CD4-positive, alpha-beta T cell treated with Interleukin-21 for 1 hour (primary cell): ENCODE measurements around the gene PTPRN2.

ENCODE experiments used
- DNase-seq: peaks from one replicate; pipeline ENCODE4 v3.0.0-alpha.2; 2020

Gene PTPRN2

DNA sequence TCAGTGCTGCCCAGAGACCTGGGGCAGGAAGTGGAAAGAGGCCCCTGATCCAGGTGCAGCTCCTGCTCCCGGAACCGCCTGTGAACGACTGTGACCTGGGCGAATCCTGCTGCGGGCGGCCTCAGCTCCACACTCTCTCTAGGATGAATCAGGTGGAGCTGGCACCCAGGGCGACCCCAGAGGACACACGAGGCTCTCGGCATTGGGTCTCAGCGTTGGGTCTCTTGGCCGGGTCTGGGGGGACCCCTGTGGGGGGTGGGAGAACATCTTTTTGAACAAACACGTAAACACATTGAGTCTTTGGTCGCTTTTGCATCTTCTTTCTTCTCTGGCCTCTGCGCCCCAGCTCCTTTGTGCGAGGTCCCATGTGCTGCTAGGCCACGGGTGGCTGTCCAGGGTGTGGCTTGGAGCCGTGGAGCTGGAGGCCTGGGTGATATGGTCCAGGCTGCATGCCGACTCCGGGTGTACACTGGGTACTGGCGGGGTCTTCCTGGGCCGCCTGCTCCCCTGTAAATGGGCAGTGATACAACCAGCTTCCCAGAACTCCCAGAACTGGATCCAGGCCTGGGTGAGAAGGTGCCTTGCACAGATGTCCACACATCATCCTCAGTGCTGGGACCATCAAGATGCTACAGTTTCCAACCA lies 815.0 kb downstream of the PTPRN2 start:
- DNase-seq, result no peak

DNA sequence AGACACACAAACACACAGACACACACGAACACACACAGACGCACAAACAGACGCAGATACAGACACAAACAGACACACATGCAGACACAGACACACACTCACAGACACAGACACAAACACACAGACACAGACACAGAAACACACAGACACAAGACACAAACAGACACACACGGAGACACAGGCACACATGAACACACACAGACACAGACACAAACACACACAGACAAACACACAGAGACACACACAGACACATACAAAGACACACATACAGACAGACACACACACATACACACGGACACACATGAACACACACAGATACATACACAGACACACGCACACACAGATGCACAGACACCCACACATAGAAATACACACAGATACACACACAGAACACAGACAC lies 815.9 kb downstream of the PTPRN2 start:
- DNase-seq, result no peak

DNA sequence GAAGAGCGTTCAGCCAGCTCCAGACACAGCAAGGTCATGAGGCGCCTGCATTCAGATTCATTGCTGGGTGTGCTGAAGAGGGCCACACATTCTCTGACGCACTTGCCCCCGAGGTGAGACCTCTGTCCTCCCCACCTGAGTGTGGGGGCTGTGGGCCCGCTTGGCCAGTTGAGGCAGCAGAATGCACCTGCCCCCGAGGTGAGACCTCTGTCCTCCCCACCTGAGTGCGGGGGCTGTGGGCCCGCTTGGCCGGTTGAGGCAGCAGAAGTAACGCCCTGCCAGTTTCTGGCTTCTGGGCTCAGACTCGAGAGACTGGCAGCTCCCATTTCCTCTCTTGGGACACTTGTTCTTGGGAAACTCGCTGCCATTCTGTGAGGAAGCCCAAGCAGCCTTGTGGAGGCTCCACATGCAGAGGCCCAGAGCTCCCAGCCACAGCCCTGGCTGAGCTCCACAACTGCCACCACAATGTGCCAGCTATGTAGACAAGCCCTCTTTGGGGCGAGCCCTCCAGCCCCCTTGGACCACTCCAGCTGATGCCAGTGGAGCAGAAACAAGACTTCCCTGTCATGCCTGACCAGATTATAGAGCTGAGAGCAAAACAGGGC lies 816.8 kb downstream of the PTPRN2 start:
- DNase-seq, result no peak

DNA sequence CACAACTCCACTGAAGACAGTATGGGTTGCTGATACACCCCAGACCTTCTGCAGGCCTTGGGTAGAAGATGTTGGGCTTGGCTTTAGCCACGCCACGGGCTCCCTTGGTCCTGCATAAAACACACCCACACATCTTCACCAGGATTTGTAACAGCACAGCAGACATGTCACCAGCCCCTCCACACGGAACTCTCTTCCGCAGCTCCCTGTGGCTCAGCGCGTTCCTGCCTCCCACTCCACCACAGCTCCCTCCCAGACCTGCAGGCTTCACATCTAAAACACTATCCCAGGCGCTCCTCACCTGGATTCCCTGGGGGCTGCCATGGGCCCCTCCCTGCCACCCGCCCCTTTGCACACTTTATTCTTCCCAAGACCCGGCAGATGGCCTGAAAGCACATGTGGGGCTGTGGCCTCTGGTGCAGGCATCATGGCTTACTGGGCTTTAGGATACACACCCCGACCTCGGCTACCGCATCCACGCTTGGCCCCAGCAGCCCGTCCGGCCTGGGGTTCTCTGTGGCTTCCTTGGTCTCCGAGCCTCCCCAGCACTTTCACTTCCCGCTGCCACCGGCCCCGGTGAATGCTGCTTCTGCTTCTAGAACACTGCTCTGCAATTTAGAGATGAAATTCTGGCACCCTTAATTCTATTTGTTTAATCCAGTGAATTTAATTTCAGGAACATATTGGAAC lies 818.0 kb downstream of the PTPRN2 start:
- no peak for DNase-seq

DNA sequence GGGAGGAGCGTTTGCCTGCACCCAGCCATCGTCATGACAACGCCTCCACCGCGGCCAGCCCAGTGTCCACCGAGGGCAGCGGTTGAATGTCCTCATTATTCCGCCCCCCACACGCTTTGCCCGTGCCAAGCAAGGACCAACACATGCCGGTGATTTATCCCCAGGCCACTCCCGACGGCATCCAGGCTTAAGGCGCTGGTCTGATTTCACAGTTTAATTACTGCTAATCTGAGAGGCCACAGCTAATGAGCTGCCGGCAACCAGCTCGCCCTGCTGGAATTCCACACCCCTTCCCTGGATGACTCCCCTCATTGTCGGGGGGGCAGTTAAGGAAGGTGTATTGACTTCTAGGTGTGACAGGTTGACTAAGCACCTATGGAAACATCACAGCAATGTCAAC lies 818.5 kb downstream of the PTPRN2 start:
- DNase-seq, result no peak

DNA sequence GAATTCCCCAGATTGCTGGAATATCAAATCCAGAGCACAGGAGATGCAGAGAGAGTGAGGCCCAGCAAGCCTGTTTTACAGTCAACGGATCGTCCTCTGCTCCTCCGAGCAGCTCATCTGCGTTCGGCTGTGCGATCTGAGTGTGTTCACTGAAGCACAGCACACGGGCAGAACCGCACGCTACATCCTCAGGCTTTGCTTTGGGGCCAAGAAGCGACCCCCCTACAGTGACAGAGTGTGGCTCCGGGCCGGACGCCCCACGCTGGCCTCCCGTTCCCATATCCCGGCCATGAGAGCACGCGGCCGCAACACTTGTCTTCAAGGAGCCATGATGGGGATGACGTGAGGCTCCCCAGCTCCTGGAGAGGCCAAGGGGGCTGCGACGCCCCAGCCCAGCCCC lies 819.4 kb downstream of the PTPRN2 start:
- no peak for DNase-seq

DNA sequence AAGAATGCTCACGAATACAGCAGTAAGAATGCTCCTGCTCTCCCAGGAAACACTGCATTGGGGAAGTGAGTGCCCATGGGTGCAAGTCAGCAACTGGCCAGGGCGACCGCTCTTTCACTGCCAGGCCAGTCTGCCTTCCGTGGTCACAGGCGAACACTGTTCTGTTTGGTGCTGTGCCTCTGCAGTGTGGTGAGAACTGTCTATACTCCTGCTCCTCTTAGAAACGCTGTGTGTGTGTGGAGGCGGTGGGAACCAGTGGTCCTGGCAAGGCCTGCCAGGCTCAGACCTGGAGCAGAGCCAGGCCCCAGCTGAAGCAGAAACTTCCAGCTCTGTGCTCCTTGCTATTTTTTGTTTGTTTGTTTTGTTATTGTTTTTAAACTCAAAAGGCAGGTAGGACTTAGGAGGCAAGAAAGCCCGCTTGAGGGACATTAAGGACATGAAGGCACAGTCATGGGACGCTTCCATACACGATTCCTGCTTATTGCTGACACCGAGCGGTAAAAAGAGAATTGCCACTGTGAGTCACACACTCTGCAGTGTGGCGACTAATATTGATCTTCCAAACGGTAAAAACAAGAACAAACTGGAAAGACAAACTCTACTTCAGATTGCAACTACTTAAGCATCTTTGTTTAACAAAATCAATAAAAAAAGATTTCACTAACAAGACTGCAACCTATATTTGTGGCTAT lies 820.0 kb downstream of the PTPRN2 start:
- DNase-seq, result no peak

DNA sequence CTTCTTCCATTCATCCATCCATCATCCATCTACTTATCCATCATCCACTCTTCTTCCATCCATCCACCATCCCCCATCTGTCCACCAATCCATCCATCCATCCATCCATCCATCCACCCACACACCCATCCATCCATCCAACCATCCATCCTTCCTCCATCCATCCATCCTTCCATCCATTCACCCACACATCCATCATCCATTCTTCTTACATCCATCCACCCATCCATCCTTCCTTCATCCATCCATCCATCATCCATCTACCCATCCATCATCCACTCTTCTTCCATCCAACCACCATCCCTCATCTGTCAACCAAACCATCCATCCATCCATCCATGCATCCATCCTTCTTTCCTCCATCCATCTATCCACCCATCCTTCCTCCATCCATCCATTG lies 821.5 kb downstream of the PTPRN2 start:
- no peak for DNase-seq

DNA sequence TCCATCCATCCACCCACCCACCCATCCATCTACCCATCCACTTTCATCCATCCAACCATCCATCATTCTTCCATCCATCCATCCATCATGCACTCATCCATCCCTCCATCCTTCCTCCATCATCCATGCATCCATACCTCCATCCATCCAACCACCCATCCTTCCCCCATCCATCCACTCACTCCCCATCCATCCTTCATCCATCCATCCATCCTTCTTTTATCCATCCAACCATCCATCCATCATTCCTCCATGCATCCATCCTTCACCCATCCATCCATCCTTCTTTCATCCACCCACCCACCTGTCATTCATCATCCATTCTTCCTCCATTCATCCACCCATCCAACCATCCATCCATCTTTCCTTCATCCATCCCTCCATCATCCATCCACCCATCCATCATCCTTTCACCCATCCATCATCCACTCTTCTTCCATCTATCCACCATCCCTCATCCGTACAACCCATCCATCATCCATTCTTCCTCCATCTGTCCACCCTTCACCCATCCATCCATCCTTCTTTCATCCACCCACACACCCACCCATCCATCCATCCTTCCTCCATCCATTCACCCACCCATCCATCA lies 822.6 kb downstream of the PTPRN2 start:
- no peak for DNase-seq

DNA sequence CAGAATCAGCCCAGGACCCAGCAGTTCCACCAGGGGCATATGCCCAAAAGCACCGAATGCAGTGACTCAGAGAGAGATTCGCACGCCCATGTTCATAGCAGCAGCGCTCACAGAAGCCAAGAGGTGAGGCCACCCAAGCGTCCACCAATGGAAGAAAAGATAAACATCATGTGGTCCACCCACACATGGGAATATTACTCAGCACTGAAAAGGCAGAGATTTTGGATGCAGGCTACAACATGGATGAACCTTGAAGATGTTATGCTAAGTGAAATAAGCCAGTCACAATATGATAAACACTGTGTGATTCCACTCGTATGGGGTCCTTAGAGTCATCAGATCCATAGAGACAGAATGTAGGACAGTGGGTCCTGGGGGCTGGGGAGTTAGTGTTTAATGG lies 823.4 kb downstream of the PTPRN2 start:
- DNase-seq, result no peak

DNA sequence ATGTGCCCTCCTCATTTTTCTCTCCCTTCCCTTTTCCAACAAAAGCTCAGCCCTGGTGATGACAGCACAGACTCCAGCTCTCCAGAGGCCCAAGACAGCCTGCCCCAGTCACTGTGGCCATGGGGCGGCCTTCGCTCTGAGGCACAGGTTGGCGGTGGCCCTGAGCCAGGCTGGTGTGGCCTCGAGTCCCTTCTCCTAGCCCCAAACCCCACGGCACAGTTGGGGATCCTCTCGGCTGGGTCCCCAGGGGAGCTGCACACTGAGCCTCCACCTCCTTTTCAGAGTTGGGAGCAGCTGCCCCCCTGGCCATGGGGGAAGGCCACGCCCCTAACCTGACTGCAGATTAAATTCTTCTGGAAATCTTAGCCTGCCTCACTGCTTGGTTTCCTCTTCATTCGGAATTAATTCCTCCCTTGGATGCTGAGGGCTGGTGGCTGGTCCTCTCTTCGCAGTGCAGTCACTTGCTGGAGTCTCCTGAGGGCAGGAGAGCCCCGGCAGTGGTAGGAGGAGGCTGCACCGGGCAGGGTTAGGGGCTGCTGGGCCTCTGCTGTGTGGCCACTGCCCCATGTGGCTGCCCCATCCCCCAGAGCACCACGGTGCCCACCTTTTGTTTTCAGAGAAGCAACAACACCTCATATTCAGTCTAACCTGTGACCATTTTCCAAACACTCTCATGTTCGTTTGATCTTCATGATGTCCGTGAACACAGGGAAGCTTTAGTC lies 824.2 kb downstream of the PTPRN2 start:
- DNase-seq, result no peak

DNA sequence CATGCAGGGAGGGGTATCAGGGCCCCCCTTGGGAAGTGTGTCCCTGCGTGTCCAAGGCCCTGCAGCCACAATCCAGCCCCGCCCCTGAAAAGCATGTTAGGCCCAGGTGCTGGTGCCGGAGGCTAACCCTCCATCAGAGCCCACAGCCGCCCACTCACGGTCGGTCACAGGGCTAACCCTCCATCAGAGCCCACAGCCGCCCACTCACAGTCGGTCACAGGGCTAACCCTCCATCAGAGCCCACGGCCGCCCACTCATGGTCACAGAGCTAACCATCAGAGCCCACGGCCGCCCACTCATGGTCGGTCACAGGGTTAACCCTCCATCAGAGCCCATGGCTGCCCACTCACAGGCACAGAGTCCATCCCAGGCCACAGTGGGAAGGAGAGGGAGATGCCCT lies 824.8 kb downstream of the PTPRN2 start:
- DNase-seq, result no peak

DNA sequence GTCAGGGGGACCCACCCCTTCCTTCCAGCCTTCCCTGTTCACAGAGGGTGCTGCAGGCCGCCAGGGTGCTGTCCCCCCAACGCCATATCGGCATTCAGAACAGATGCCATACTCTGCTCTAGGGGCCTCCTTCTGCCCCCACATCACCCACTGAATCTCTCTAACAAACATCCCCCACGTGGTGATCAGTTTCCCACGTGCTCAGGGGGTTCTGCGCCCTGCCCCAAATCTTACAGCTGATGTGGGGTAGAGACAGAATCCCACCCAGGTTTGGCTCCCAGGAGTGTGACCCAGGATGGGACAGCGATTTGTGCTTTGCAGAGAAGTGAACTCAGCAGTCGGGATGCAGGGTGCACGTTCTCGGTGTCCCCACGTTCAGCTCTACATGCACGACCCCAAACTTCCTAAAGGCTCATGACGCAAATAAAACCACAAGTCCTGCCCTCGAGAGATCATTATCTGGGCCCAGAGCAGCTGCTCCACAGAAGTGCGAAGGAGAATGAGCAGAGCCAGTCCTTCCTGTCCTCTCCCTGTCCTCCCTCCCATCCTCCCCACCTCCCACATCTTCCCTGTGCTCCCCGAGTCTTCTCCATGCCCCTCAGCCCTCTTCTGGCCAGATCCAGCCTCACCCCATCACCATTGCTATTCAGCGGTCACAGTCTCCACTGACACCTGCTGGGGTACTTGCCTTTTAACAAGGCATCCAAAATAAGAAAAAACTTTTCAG lies 827.5 kb downstream of the PTPRN2 start:
- no peak for DNase-seq

DNA sequence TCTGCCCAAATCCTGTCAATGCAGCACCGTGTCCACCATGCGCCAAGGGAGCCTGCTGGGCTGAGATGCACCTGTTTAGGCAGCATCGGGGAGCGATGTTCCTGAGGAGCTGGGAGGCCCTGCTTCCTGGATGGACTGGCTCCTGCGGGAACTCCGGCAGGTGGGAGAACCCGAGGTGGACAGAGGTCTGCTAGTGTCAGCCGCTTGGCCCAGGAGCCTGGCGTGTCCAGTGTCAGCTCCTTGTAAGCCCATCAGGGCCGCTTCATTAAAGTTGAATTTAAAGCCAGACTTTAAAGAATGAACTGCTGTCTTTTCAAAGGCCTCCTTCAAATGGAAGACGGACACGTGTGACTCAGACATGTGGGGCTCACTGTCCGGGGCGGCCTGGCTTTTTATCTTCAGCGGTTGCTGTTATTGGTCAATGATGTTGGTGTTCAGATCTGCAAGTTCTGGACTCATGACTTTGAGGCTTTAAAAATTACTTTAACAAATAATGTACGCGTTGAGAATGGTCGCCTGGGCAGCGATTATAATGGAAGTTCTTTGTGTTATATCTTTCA lies 828.3 kb downstream of the PTPRN2 start:
- no peak for DNase-seq

DNA sequence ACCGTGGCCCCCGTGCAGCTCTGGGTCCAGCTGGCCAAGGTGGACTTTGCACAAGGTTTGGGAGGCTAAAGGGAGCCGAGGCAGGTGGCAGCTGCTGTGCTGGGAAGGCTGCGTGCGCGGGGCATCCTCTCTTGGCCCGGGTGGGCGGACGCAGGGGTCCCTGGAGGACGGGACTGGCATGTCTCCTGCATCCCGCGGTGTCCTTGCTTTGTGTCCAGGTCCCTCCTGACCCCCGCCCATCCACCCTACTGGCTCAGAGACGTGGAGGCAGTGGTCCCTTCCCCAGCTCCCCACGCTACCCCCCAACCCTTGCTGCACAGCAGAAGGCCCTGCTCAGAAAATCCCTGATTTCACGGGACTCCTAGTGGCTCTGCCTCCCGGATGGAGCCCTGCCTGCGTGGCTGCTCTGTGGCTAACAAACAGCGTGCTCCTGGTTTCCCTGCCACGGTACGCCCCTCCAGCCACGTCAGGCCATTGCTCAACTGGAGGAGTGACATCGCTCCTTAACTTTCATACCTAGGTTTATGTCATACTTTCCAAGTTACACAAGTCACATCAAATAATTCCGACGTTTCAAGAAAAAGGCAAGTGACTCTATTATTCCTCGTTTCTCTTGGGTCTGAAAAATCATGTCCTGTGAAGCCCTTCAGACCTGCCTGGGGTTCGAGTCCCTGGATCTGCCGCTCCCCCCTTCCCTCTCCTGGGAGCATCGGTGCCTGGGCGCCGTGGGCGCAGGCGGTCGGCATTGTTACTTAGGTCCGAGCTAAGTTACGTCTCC lies 829.0 kb downstream of the PTPRN2 start:
- no peak for DNase-seq

DNA sequence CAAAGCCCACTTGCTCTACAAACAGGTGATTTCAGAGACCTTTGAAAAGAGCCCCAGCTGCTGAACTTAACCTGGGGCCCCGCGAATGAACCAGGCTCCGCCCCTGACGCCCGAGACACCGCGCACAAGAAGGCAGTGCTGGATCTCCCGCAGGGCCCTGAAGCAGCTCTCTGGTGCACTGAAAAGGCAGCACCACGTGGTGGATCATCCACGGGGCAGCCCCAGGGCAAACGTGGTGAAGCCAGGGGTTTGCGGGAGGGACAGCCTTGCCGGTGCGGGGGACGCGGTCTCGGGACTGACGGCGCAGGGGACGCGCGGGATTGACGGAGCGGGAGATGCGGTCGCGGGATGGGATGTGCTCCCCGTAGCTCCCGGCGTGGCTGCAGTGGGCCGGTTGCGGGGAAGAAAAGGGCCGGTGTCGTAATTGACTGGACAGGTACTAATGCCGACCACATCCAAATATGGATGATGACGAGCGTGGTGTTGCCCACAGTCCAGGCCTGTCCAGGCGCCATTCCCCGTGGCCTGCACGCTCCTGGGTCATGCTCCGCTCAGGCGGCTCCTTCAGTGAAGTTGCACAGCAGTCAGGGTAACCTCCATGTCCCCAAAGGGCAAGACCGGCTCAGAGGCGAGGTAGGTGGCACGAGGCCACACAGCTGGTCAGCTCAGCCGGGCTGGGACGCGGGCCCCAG lies 829.7 kb downstream of the PTPRN2 start:
- no peak for DNase-seq

DNA sequence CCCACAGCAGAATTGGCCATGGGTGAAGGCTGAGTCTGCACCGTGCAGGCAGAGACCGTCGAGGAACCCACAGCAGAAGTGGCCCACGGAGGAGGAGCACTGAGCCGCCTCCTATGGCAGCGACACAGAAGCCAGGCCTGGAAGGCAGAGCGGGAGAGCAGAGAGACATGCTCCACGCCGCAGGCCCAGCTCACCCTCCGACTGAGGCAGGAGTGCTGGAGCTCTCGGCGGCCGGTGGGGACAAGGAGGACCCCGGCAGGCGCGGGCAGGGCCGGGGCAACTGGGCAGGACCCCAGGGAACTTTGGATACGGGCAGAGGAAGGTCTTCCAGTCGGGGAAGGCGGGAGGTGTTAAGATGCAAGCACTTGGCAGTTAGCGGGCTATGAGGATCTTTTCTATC lies 830.4 kb downstream of the PTPRN2 start:
- no peak for DNase-seq

DNA sequence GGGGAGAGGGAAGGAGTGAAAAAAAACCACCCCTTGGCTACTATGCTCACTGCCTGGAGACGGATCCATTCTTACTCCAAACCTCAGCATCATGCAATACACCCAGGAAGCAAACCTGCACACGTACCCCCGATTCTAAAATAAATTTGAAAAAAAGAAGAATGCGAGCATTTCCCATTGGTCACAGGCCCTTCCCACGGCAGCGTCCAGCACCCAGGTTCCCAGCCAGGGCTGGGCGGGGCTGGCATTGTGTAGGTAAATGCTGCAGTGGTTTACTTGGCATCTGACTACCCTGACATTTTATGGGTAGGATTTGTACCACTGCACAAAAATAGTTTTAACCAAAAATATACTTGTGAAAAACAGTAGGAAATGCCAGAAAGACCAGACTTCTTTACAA lies 831.9 kb downstream of the PTPRN2 start:
- no peak for DNase-seq

DNA sequence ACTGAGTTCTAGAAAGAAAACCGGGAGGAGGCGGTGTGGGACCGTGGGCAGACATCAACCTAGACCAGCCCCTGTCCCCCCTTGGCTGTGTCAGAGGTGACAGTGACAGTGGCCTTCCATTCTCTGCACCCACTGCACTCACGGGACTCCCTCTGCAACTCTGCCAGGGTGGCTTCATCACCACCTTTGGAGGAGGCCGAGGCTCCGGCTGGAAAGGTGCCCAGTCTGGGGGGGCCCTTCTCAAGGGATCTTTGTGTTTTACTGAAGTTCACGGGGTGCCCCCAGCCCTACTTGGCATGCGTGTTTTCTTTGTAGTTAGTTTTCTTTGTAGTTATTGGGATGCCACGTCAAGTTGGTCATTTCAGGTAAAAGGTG lies 833.2 kb downstream of the PTPRN2 start:
- DNase-seq, result no peak

DNA sequence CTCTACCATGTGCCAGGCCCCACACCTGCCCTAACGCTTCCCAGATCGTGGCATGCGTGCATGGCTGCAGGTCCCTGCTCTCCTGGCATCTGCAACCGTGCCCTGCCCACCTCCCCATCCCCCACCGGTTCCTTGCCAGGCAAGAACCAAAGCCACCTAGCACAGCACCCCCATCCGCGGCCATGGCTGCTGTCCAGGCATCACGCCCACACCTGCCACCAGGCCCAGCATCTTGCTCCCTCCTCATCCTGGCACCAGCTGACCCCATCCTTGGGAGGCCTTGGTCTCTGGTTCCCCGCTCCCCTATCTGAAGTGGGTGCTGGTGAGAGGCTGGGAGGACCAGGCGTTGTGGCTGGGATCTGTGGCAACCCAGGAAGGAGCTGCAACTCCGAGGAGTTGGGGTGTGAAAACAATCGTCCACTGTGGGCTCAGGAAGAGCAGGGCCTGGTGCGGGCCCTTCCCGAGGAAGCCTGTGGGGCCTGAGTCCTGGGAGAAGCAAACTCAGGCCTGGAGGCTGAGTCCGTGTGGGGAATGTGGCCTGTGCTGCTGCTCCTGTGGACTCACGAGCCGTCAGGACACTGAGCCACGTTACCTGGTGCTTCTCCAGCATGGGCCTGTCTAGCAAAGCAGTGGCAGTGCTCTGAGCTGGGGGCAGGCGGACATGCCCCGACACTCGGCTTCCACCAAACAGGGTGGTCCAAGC lies 833.8 kb downstream of the PTPRN2 start:
- no peak for DNase-seq
